GM21529 (cell line): ENCODE measurements around the gene MCM8.
"Not testable (repeated sequence)": the region's sequence is repeated elsewhere in the genome, so short reads cannot be mapped to it uniquely, and the experiment has no call there.

Source experiments
- ATAC-seq: cut with Tn5 transposase; IDR thresholded peaks from one replicate; pipeline ENCODE4 v1.9.1; 2021; ENCODE audit not compliant: unreplicated experiment

The MCM8 gene

GRCh38 chr20:5999783-6000182, 49.3 kb downstream of the MCM8 start:
- ATAC-seq = no peak

- ATAC-seq = no peak
Observed at GRCh38 chr20:6000871-6001270, 50.4 kb downstream of the MCM8 start.

- ATAC-seq = peak; percentile 3
Observed at GRCh38 chr20:6006603-6006949, 56.1 kb downstream of the MCM8 start.

- ATAC-seq = no peak
Observed at GRCh38 chr20:6007094-6007528, 56.7 kb downstream of the MCM8 start.

GRCh38 chr20:6007529-6008103, 57.2 kb downstream of the MCM8 start:
- ATAC-seq = no peak

GRCh38 chr20:6008254-6008653, 57.8 kb downstream of the MCM8 start:
- ATAC-seq = no peak

GRCh38 chr20:6012179-6012578, 61.7 kb downstream of the MCM8 start:
- no peak for ATAC-seq

GRCh38 chr20:6014017-6014416, 63.6 kb downstream of the MCM8 start:
- ATAC-seq = no peak

- ATAC-seq = no peak
Observed at GRCh38 chr20:6014957-6015356, 64.5 kb downstream of the MCM8 start.

GRCh38 chr20:6017467-6017866, 67.0 kb downstream of the MCM8 start:
- ATAC-seq = no peak

GRCh38 chr20:6017880-6018279, 67.4 kb downstream of the MCM8 start:
- no peak for ATAC-seq

- ATAC-seq = no peak
Observed at GRCh38 chr20:6024768-6025167, 74.3 kb downstream of the MCM8 start.

GRCh38 chr20:6026051-6026450, 75.6 kb downstream of the MCM8 start:
- no peak for ATAC-seq

GRCh38 chr20:6028818-6029217, 78.4 kb downstream of the MCM8 start:
- no peak for ATAC-seq

- no peak for ATAC-seq
Observed at GRCh38 chr20:6029538-6029937, 79.1 kb downstream of the MCM8 start.

- no peak for ATAC-seq
Observed at GRCh38 chr20:6030453-6031080, 80.1 kb downstream of the MCM8 start.

- not testable (repeated sequence) for ATAC-seq
Observed at GRCh38 chr20:6032907-6033306, 82.5 kb downstream of the MCM8 start.

- ATAC-seq = no peak
Observed at GRCh38 chr20:6034134-6034969, 83.9 kb downstream of the MCM8 start.

GRCh38 chr20:6036213-6036612, 85.8 kb downstream of the MCM8 start:
- no peak for ATAC-seq

- ATAC-seq = no peak
Observed at GRCh38 chr20:6037082-6037481, 86.6 kb downstream of the MCM8 start.

GRCh38 chr20:6038256-6038655, 87.8 kb downstream of the MCM8 start:
- no peak for ATAC-seq

- no peak for ATAC-seq
Observed at GRCh38 chr20:6039766-6040165, 89.3 kb downstream of the MCM8 start.
